Right atrium auricular region (tissue), 2 donors: ENCODE results near the gene ANKRD2. TPM values are rescaled to one million over a fixed set of nuclear protein-coding genes. Genes with fewer than 3 reads are reported as not detected.

Experiments used
- DNase-seq: peaks from one replicate; pipeline ENCODE4 v3.0.0-alpha.2; 2019; ENCODE audit warnings: low spot score
- H3K27ac ChIP-seq, 2 donors: fragments of 200-600 bp; sonication (generic); 1 replicate in 1 of 2; 2 replicates in 1 of 2; pipeline ENCODE4 v1.5.1; 2016 to 2019
- H3K27me3 ChIP-seq, 2 donors: fragments of 200-600 bp; sonication (generic); one replicate each; pipeline versions ENCODE4 v1.5.1 to v1.6.0; 2017 to 2019
- H3K36me3 ChIP-seq: fragments of 200-600 bp; sonication (generic); one replicate; pipeline ENCODE4 v1.5.1; 2016
- H3K4me1 ChIP-seq, 2 donors: fragments of 200-600 bp; sonication (generic); one replicate each; pipeline versions ENCODE4 v1.5.1 to v1.6.0; 2017 to 2019
- H3K4me3 ChIP-seq, 2 donors: fragments of 200-600 bp; sonication (generic); 1 replicate in 1 of 2; 2 replicates in 1 of 2; pipeline ENCODE4 v1.5.1; 2017 to 2019; ENCODE audit warnings: mild to moderate bottlenecking in 1 of 2, moderate library complexity in 1 of 2
- H3K9me3 ChIP-seq, 2 donors: fragments of 200-600 bp; sonication (generic); one replicate each; pipeline ENCODE4 v1.5.1; 2019
- total RNA-seq, 2 donors: library from RNA; depleted of rRNA; stranded (reverse); fragments of >200 nt; gene quantifications; one replicate each; pipeline ENCODE4 v1.1.0, GENCODE V29; 2016
- TF ChIP-seq, protein P1 (sequence below), 2 donors: fragments of 200-600 bp; sonication (generic); IDR thresholded peaks; one replicate each; pipeline ENCODE4 v1.5.1; 2019; ENCODE audit warnings: antibody characterized with exemption in 2 of 2

Gene ANKRD2
- total RNA-seq, 2 donors from 2014 or later = 25.7 to 204 TPM

DNA sequence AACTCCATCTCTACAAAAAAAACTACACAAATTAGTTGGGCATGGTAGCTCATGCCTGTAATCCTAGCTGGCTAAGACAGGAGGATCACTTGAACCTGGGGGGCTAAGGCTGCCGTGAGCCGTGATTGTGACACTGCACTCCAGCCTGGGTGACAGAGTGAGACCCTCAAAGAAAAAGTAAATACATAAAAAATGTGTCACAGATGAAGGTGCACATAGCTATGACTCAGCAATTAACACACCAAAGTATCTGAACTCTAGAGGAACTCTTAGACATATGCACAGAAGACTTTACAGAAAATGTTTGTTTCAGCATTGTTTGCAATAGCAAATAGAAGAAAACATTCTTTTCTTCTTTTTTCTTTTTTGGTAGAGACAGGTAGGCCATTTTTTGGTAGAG lies 25.2 kb downstream of the ANKRD2 start:
- no peaks in the 10 kb centered on the region for H3K27me3 ChIP-seq
- no peak for DNase-seq
- H3K27ac ChIP-seq = peak overlapping the region; percentile 91 to 100
- H3K36me3 ChIP-seq = no peaks in the 10 kb centered on the region
- H3K4me1 ChIP-seq = peaks cover 0 to 50% of the 10 kb centered on the region in 2 donors
- no peak overlapping the region for H3K4me3 ChIP-seq
- TF ChIP-seq, protein P1, sequence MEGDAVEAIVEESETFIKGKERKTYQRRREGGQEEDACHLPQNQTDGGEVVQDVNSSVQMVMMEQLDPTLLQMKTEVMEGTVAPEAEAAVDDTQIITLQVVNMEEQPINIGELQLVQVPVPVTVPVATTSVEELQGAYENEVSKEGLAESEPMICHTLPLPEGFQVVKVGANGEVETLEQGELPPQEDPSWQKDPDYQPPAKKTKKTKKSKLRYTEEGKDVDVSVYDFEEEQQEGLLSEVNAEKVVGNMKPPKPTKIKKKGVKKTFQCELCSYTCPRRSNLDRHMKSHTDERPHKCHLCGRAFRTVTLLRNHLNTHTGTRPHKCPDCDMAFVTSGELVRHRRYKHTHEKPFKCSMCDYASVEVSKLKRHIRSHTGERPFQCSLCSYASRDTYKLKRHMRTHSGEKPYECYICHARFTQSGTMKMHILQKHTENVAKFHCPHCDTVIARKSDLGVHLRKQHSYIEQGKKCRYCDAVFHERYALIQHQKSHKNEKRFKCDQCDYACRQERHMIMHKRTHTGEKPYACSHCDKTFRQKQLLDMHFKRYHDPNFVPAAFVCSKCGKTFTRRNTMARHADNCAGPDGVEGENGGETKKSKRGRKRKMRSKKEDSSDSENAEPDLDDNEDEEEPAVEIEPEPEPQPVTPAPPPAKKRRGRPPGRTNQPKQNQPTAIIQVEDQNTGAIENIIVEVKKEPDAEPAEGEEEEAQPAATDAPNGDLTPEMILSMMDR (IDR thresholded peaks at IDR 0.05) = no peak
- no peaks in the 10 kb centered on the region for H3K9me3 ChIP-seq

DNA sequence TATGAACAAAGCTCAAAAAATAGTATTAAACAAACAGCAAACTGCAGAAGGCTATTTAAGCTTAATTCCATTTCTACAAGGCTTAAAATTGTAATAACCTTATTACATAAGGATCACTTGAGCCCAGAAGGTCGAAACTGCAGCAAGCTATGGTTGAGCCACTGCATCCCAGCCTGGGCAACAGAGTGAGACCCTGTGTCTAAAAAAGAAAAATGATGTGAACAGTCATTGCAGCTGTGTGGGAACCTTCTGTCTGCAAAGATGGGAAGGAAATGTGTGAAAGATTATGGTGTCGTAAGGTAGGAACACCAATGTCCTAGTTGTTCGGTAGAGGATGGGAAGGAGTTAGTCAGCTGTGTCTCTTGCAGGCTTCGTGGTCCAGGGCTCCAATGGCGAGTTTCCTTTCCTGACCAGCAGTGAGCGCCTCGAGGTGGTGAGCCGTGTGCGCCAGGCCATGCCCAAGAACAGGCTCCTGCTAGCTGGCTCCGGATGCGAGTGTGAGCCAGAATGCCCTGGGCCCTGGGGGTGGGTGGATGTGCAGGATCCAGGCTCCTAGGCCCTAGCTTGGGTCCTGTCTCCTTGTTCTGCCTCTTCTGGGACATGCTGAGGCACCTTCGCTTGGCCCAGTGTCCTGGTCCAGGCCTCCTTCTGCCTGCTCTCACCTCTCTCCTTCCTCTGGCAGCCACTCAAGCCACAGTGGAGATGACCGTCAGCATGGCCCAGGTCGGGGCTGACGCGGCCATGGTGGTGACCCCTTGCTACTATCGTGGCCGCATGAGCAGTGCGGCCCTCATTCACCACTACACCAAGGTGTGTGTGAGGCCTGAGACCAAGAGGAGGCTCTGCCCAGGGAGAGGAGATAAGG lies 26.1 kb downstream of the ANKRD2 start:
- DNase-seq = no peak
- Histone ChIP-seq H3K4me3 (no peak overlapping the region), H3K4me1 (peaks cover 0 to 44% of the 10 kb centered on the region in 2 donors), H3K27ac (peak overlapping the region in 1 of 2 donors; percentile 100), H3K27me3 (no peaks in the 10 kb centered on the region), H3K36me3 (no peaks in the 10 kb centered on the region), H3K9me3 (no peaks in the 10 kb centered on the region)
- TF ChIP-seq, protein P1 (IDR thresholded peaks at IDR 0.05) = no peak

DNA sequence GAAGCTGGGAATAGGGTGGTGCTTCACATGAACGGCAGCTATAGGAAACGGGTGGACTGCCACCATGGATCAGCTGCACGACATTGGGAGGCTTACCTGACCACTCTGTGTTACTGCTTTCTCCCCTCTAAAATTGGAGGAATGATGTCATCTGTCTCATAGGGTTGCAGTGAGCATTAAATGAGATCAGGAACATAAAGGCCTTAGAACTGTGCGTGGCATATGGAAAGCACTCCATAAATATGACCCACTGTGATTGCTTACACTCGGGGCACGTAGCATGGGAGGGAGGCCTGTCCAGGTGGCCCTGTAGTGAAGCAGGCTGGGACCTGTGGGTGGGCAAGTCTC lies 26.7 kb downstream of the ANKRD2 start:
- H3K27ac ChIP-seq = peak overlapping the region in 1 of 2 donors; percentile 100
- no peak for DNase-seq
- H3K9me3 ChIP-seq = no peaks in the 10 kb centered on the region
- no peak overlapping the region for H3K4me3 ChIP-seq
- peaks cover 0 to 41% of the 10 kb centered on the region in 2 donors for H3K4me1 ChIP-seq
- TF ChIP-seq, protein P1 (IDR thresholded peaks at IDR 0.05) = no peak
- H3K36me3 ChIP-seq = no peaks in the 10 kb centered on the region
- no peaks in the 10 kb centered on the region for H3K27me3 ChIP-seq

DNA sequence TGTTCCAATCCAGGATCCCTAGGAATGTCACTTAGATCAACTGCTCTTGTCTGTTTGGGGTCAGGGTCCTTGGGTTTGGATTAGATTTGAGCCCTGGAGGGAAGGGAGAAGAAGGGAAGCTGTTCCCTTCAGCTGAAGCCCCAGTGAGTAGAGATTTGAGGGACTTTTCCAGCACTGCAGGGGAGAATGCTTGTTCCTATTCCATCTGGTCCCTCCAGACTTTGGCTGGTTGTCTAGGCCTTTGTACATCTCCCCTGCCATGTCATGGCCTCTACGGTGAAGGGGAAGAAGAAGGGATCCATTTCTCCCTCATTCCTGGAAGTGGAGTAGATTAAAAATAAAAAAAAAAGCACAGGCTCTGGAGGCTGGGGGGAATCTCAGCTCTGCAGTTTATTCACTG lies 28.0 kb downstream of the ANKRD2 start:
- no peaks in the 10 kb centered on the region for H3K27me3 ChIP-seq
- DNase-seq = no peak
- TF ChIP-seq, protein P1 (IDR thresholded peaks at IDR 0.05) = no peak
- no peak overlapping the region for H3K4me3 ChIP-seq
- H3K4me1 ChIP-seq = peaks cover 0 to 31% of the 10 kb centered on the region in 2 donors
- peak overlapping the region; percentile 67 to 80 for H3K27ac ChIP-seq
- H3K36me3 ChIP-seq = no peaks in the 10 kb centered on the region
- H3K9me3 ChIP-seq = no peaks in the 10 kb centered on the region

DNA sequence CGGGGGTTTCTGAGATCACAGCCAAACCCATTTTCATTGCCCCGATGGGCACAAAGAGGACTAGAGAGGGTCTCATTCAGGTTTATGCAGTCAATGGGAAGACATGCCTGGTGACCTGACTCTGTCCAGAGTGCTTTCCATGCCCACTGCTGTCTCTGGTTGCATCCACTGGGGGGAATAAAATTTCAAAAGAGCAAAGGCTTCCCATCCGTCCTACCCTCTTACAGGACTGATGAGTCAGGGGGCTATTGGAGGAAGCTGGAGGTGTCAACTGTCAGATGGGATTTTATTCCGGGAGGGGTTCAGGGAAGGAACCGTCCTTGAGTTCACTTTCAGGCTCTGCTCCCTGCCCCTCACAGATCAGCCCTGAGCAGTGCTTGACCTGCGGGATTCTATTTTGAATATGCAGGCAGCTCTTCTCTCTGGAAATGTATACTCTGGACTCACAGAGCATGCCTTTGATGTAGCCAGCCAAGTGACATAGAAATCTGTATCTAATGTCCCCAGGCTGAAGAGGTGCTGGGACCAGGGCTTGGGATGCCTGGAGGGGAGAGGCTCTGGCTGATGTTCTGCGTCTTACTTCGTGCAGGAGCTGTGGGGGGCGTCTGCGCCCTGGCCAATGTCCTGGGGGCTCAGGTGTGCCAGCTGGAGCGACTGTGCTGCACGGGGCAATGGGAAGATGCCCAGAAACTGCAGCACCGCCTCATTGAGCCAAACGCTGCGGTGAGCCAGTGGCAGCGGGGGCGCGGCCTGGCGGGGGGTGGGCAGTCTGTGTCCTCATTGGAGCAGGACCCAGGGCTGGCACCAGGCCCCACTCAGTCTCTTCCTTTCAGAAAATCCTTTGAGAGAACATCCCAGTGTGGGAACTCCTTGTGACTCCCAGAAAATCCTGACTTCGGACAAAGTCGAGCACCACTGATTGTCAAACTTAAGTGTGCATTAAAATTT lies 29.0 kb downstream of the ANKRD2 start:
- no peaks in the 10 kb centered on the region for H3K27me3 ChIP-seq
- no peak for DNase-seq
- H3K4me1 ChIP-seq = peaks cover 0 to 22% of the 10 kb centered on the region in 2 donors
- peak overlapping the region; percentile 67 to 80 for H3K27ac ChIP-seq
- H3K4me3 ChIP-seq = no peak overlapping the region
- H3K36me3 ChIP-seq = no peaks in the 10 kb centered on the region
- H3K9me3 ChIP-seq = no peaks in the 10 kb centered on the region
- TF ChIP-seq, protein P1 (IDR thresholded peaks at IDR 0.05) = no peak
